Activated naive CD4-positive, alpha-beta T cell treated with anti-CD3 and anti-CD28 coated beads, Interleukin-2, amount 50 U/mL, for 16 hours (primary cell): ENCODE results near the gene PFKFB3.
"Not testable (repeated sequence)": the region's sequence is repeated elsewhere in the genome, so short reads cannot be mapped to it uniquely, and the experiment has no call there.

ENCODE experiments used
- DNase-seq: peaks from one replicate; pipeline ENCODE4 v3.0.0-alpha.2; 2020

PFKFB3 gene

DNA sequence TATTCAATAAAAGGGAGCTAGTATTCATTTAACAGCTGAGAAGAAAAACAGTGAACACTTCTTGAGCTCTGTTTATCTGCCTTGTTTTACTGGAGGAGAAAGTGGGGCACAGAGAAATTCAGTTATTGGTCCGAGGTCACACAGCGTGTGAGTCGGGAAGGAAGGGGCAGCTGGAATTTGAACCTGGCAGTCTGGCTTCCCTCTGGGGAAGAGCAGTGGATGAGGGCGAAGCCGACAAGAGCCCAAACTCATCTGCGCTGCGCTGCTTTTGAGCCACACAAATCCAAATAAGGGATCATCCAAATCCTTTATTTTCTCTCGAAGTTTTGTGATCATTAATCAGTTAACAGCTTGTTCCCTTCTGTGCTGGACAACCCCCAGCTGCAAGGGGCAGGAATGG lies 23.7 kb upstream of the PFKFB3 start:
- no peak for DNase-seq

DNA sequence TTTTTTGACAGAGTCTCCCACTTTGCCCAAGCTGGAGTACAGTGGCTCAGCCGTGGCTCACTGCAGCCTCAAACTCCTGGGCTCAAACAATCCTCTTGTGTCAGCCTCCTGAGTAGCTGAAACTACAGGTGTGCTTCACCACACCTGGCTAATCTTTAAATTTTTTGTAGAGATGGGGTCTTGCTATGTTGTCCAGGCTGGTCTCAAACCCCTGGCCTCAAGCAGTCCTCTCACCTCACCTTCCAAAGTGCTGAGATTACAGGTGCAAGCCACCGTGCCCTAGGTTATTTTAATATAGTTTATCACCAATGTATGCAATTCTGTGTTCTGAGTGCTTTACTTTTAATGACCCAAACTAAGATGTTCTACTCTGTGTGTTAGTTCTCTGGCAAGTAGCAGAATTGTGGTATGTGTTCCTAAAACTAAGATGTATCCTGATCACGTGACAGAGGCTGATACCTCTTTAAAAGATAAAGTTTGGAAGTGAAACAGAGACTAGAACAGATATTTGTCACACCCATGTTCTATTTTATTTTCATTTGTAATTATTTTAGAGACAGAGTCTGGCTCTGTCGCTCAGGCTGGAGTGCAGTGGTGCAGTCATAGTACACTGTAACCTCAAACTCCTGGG lies 22.1 kb upstream of the PFKFB3 start:
- DNase-seq = no peak

DNA sequence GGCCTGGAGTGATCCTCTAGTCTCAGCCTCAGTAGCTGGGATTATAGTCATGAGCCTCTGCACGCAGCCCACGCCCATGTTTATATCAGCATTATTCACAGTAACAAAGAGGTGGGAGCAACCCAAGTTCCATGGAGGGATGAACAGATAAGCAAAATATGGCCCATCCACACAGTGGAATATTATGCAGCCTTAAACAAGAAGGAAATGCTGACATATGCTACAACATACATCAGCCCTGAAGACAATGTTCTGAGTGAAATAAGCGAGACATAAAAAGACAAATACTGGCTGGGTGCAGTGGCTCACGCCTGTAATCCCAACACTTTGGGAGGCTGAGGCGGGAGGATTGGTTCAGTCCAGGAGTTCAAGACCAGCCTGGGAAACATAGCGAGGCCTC lies 21.5 kb upstream of the PFKFB3 start:
- DNase-seq = no peak

DNA sequence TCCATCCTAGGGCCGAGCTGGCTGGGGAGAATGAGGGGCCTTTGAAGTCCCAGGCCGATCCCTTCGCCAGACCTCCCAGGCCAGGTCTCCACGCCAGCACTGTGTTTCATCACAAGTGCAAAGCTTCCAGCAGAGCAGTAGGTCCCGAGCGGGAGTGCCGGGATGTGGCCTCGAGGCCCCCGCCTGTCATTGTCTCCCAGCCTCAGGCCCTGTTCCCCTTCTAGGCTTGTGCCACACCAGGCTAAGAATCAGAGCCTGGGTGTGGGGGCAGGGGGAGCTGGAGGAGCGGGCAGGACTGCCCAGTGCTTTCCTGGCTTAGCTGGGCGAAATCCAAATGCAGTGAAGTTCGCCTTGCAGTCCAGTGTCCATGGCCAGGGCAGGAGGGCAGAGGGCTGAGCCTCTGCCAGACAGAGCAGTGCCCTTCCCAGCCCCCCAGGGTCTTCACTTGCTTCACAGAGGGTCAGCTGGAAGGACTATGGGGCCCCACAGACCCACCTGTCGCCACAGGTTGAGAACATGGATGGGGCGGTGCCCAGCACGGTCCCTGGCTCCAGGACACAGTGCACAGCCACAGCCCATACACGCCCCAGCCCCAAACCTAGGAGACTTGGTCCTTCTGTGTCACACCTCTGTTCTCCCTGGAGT lies 20.2 kb upstream of the PFKFB3 start:
- no peak for DNase-seq

DNA sequence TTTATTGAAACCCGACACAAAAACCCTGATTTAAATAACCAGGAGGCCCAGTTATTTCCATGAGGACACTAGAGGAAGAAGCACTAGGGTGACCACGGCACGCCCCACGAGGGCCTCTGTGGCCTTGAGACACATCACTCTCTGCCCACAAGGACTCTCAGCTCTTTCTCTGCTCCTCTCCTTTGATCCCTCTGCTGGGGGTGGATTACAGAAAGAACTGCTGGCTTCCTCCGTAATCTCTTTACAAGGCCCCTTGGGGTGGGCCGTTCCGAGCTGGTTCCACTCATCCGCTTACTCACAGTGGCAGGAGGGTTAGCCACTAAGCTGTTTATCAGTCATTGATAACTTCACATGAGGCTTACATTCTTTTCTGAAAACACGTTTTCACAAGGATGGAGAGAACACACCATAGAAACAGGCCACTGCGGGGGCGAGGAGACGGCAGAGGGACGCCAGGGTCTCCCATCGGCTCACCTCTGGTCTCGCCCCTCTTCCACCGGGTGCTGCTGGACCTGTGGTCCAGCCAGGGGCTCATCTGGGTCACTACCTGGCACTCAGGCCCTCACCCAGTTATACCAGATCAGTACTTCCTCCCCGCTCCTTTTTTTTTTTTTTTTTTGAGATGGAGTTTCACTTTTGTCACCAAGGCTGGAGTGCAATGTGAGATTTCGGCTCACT lies 17.6 kb upstream of the PFKFB3 start:
- no peak for DNase-seq

DNA sequence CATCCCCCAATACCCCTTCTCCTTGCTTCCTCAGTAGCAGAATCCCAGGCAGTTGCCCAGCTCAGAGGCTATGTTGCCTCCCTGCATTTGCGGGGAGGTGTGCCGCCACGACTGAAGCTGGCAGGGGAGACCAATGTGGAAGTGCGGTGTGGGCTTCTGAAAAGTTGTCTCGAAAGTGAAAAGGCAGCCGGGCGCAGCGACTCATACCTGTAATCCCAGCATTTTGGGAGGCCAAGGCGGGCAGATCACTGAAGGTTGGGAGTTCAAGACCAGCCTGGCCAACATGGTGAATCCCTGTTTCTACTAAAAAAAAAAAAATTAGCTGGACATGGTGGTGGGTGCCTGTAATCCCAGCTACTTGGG lies 15.9 kb upstream of the PFKFB3 start:
- DNase-seq = no peak

DNA sequence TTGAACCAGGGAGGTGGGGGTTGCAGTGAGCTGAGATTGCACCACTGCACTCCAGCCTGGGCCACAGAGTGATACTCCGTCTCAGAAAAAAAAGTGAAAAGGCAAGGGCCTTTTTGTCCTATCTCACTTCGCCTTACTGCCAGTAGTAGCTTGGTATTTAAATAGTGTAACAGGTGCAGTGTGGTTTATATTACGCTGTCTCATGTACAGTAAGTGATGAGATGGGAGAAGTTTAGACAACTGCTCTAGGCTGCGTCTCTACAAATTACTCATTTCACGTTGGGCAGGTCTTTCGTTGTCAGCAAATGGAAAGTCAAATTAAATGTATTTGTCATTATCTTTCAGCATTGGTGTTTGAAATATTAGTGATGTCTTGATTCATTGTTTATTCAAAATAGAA lies 15.5 kb upstream of the PFKFB3 start:
- DNase-seq = no peak

DNA sequence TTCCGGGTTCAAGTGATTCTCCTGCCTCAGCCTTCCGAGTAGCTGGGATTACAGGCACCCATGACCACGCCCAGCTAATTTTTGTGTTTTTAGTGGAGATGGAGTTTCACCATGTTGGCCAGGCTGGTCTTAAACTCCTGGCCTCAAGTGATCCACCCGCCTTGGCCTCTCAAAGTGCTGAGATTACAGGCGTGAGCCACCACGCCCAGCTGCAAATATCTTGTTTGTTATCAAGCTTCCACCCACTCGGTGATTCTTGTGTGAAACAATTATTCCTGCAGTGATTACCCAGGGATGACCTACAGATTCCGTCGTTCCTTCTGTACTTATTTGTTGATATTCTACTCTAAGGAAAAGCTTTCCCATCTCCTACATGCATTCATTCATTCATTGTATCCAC lies 12.7 kb upstream of the PFKFB3 start:
- DNase-seq = not testable (repeated sequence)

DNA sequence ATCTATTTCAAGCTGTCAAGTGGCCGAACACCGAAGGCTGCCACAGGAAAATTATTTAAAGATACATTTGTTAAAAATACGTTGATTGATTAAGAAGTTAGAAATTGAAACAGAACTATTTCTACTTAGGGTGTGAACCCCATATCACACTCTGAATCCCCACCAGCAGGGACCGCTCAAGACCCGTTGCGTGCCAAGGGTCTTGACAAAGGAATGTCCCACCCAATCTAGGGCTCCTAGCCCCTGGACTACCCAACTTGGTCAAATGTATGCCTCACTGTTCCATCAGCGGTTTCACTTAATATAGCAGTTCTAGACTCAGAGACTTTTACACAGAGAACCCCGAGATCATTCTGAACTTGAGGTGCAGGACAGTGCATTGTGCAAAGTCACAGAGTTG lies 11.6 kb upstream of the PFKFB3 start:
- no peak for DNase-seq

DNA sequence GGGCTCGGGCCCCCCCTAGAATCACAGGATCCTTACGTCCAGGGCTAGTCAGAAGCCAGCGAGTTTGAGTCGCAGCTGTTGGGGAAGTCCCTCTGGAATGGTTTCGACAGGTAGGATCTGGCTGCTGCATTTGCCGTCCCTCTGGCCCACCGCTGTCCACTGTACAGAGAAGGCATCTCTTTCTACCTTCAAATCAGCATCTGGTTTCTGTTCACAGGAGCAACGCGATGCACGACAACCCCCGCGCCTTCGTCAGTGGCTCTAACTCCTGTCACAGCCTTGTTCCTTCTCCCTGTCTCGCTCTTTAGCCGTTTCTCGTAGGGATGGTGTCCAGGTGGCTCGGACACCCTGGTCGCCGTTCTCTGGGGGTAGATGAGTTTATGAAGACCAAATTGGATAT lies 11.2 kb upstream of the PFKFB3 start:
- DNase-seq = no peak

DNA sequence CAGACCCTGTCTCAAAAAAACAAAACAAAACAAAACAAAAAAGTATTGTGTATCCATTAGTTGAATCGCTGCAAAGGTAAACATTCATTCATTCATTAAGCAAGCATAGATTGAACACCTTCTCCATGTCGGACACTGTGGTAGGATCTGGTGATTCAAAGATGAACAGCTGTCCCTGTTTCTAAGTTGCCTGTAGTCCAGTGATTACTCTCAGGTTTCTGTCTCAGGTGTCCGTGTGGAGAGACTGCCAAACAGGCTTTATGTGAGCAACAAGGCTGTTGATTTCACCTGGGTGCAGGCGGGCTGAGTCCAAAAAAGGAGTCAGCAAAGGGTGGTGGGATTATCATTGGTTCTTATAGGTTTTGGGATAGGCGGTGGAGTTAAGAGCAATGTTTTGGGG lies 9.4 kb upstream of the PFKFB3 start:
- not testable (repeated sequence) for DNase-seq

DNA sequence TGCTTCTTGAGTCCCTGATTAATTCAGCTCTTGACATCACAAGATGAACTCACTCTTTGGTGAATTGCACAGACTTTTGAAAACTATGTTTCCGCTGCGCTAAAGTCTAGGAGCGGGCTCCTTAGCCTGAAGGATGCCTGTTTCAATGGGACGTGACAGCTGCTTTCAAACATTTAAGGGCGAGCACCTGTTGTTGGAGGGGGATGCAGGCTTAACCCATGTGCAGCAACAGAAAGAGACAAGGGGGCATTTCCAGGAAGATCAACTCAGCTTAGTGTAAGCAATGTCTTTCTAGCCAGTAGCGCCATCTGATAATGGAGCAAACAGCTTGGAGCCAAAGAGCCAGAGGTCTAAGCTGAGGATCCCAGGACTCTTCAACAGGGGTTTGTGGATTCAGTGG lies 8.4 kb upstream of the PFKFB3 start:
- DNase-seq = no peak

DNA sequence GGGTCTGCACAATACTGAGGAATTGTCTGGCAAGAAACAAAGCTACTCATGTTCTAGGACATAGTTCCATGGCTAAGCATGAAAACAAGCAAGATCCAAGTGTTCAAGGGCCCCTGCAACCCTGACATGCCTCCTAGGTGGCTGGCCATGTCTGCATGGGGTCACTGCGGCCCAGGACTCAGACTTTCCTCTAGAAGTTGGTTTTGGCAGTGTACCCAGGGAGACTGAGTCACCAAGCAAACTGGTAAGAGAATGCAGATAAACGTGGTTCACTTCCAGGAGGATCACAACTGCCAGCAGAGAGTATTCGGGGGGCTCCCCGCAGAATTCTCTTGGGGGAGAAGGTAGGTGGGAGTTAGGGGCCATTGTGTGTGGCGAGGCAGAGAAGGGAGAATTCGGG lies 7.4 kb upstream of the PFKFB3 start:
- no peak for DNase-seq

DNA sequence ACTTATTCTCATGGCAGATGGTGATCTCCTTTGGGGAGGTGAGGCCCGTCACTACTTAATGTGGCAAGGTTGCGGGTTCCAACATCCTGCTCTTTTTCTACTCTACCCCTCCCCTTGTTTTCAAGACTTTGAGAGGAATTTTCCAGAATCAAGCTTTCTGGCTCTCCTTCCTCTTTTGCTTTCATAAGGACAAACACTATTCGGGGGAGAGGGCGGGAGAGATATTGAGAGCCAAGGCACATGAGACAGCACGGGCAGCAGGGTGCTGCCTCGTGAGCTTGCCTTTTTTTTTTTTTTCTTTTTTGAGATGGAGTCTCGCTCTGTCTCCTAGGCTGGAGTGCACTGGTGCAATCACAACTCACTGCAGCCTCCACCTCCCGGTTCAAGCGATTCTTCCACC lies 6.9 kb upstream of the PFKFB3 start:
- no peak for DNase-seq

DNA sequence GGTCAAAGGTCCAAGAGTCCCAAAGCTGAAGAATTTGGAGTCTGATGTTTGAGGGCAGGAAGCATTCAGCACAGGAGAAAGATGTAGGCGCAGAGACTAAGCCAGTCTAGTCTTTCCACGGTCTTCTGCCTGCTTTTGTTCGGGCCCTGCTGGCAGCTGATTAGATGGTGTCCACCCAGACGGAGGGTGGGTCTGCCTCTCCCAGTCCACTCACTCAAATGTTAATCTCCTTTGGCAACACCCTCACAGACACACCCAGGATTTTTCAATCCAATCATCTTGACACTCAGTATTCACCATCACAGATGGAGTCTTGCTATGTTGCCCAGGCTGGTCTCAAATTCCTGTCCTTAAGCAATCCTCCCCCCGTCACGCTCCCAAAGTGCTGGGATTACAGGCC lies 6.2 kb upstream of the PFKFB3 start:
- not testable (repeated sequence) for DNase-seq

DNA sequence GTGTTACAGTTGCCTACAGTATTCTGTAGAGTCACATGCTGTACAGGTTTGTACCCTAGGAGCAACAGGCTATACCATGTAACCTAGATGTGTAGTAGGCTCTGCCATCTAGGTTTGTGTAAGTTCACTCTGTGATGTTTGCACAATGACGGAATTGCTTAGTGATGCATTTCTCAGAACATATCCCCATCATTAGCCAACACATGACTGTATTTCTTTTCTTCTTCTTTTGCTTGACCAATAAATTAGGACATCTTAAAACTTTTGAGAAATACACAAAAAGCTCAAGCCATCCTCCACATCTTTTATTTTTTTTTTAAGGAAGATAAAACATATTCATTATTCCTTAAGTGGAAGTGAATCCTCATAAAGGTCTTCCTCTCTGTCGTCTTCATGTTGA lies 5.4 kb upstream of the PFKFB3 start:
- DNase-seq = no peak

DNA sequence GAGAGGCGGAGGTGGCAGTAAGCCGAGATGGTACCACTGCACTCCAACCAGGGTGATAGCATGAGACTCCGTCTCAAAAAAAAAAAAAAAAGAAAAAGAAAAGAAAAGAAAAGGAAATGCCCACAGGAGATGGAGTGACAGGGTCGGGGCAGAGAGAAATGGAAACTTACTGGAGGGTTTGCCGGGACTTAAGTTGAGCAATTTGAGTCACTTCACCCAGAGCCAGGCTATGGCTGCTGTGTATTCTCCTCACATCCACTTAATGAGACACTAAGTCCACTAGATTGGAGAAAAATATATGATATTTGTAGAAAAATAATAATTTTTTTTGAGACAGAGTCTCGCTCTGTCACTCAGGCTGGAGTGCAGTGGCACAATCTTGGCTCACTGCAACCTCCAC lies 4.6 kb upstream of the PFKFB3 start:
- no peak for DNase-seq

DNA sequence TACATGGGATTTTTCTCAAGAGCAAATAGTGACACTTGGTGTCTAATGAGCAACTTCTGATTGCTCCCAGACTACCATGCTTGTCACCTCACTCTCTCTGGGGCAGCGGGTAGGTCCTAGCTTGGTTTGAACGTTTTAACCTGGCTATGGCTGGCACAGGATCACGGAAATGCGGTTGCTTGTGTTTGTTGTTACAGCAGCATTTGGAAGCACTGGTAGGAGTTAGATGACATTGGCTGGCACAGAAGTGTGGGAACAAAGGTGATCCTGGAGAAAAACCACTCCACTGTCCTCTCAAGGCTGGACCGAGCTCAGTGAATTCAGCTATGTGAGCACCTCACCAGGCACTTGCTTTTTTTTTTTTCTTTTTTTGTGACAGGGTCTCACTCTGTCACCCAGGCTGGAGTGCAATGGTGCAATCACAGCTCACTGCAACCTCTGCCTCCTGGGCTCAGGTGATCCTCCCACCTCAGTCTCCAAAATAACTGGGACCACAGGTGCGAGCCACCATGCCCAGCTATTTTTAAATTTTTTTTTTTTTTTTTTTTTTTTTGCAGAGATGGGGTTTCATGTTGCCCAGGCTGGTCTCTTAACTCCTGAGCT lies 3.5 kb upstream of the PFKFB3 start:
- no peak for DNase-seq

DNA sequence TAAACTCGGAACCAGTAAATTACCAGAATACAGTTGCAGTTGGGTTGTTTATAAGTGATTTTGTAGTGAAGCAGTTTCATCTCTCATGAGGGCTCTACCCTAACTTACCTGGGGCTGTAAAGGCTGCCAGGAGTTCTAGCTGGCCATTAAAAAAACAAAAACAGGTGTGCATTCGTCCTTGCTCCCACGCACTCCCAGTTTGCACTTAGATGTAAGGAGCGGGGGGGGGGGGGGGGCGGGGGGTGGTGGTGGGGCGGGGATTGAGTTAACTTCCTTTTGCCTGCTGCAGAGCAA lies 2.3 kb upstream of the PFKFB3 start:
- DNase-seq = no peak

DNA sequence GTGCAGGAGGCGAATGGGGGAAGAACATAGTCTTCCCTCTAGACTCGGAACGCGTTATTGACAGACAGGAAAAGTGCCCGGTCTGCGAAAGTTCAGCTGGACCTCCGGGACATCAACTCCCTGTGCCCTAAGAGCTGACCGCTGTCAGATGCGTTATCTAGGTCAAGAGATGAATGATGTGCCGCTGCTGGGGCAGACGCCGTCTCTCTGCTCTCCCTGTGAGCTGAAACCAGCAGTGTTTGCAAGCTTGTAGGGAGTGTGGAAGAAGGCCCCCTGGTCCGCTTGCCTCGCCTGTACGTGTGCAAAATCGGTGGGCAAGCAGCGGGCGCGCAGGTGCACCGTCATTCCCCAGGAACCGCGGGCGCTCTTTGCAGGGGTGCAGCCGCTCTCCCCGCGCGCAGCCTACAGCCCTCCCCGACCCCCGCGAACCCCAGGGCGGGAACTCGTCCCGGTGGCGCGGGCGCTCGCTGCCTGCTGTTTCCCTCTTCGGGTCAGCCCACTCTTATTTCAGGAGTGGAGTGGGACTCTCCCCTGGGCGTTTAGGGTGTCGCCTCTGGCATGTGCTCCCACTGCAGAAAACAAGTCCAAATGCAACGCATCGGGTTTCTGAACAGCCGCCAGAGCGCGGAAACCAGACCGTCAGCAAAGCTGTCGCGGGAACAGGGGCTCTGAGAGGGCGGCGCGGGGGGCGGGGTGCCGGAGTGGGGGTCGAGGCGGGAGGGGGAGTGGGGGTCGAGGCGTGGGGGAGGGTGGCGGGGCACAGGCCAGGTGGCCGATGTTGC lies 1.8 kb upstream of the PFKFB3 start:
- peak; percentile 47 for DNase-seq

DNA sequence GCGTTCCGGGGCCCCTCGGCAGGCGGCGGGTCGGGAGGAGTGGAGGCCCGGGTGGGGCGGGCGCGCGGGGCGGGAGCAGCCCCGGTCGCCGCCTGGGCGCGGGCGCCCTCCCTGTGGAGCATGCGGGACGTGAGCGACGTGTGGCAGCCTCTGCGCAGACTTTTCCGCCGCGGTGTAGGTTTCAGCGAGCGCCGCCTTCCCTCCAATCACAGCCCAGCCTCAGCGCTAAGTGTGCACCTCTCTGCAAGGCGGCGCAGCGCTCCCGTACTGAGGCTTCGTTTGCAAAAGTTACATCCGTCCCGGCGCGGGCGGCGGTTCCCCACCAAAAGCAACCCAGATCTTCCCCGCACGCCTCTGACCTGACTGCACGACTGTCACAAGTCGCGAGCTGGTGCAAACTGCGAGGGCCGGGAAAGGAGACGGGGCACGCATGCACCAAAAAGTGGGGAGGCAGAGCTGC lies 1.2 kb upstream of the PFKFB3 start:
- peak; percentile 83 for DNase-seq

DNA sequence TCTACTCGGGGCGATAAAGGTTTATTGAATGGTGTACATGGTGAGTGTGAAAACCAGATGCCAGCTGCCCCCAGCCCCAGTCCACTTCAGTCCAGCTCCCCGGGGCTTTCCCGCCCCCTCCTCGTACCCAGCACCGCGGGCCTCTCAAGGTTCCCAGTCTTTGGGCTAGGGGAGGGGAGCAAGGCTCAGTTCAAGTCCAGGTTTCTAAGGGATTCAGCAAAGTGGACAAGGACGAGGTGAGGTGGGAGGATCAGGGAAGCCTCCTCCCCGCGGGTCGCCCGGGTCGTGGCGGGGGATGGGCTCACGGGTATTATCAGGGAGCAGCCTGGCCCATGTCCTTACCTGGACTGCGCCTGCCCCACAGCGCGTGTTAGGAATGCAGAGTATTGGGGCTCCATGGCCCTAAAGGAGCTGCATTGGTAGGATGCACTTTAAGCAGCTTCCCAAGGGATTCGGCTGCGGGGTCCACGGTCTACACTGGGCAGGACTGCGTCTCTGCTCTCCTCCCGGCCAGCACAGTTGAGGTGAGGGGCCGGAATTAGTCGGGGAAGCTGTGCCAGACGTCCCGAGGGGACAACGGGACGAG lies 541 bp upstream of the PFKFB3 start:
- no peak for DNase-seq
